Endodermal cell (in vitro differentiated cells): ENCODE measurements around the gene CYP2A7. TPM values are rescaled to one million over a fixed set of nuclear protein-coding genes. Genes with fewer than 3 reads are reported as not detected.
"Not testable (repeated sequence)": the region's sequence is repeated elsewhere in the genome, so short reads cannot be mapped to it uniquely, and the experiment has no call there.

Source experiments
- DNase-seq: peaks from one replicate; pipeline ENCODE4 v3.0.0-alpha.2; 2017
- H3K27ac ChIP-seq: 2 replicates; pipeline ENCODE4 v1.5.1; 2013; ENCODE audit warnings: mild to moderate bottlenecking, low read depth, low read length, moderate library complexity
- H3K27me3 ChIP-seq: 2 replicates; pipeline ENCODE4 v1.6.1; 2013; ENCODE audit warnings: mild to moderate bottlenecking, low read length, moderate library complexity; ENCODE audit not compliant: insufficient read depth, control insufficient read depth, poor library complexity, severe bottlenecking
- H3K36me3 ChIP-seq: 2 replicates; pipeline ENCODE4 v1.7.0; 2013; ENCODE audit warnings: mild to moderate bottlenecking, low read length, moderate library complexity; ENCODE audit not compliant: control insufficient read depth, insufficient read depth
- H3K4me1 ChIP-seq: one replicate; pipeline ENCODE4 v1.7.0; 2013; ENCODE audit warnings: low read length; ENCODE audit not compliant: control insufficient read depth, insufficient read depth
- H3K4me3 ChIP-seq: 2 replicates; pipeline ENCODE4 v1.5.1; 2013; ENCODE audit warnings: mild to moderate bottlenecking, low read length, moderate library complexity
- H3K9ac ChIP-seq: 2 replicates; pipeline ENCODE4 v1.6.1; 2013; ENCODE audit warnings: mild to moderate bottlenecking, low read length, moderate library complexity; ENCODE audit not compliant: poor library complexity, severe bottlenecking; ENCODE audit errors: extremely low read depth
- H3K9me3 ChIP-seq: 2 replicates; pipeline ENCODE4 v1.6.1; 2013; ENCODE audit warnings: mild to moderate bottlenecking, low read length, moderate library complexity; ENCODE audit not compliant: control insufficient read depth
- H3K27ac Mint-ChIP-seq: 2 replicates; pipeline ENCODE4 v1.8.0; 2020; ENCODE audit warnings: mixed read lengths
- H3K27me3 Mint-ChIP-seq: 2 replicates; pipeline ENCODE4 v1.8.0; 2021; ENCODE audit warnings: mild to moderate bottlenecking, mixed read lengths; ENCODE audit not compliant: insufficient read depth
- H3K36me3 Mint-ChIP-seq: 2 replicates; pipeline ENCODE4 v1.8.0; 2020; ENCODE audit warnings: low read depth, mixed read lengths
- H3K4me1 Mint-ChIP-seq: 2 replicates; pipeline ENCODE4 v1.8.0; 2020; ENCODE audit warnings: mixed read lengths
- H3K4me3 Mint-ChIP-seq: 2 replicates; pipeline ENCODE4 v1.8.0; 2020; ENCODE audit warnings: mild to moderate bottlenecking, moderate library complexity, mixed read lengths
- H3K9me3 Mint-ChIP-seq: 2 replicates; pipeline ENCODE4 v1.8.0; 2020; ENCODE audit warnings: mild to moderate bottlenecking, mixed read lengths
- CTCF ChIP-seq: fragments of 200-600 bp; sonication (generic); conservative IDR thresholded peaks from 2 replicates; pipeline ENCODE4 v1.5.0; 2021; ENCODE audit warnings: antibody characterized with exemption, mild to moderate bottlenecking
- WGBS, 2 experiments: methylation state at CpG; one replicate each; pipeline versions ENCODE4 v1.1.5 to v1.1.7; 2013; ENCODE audit warnings: missing lambda C conversion rate in 2 of 2, mixed read lengths in 1 of 2; ENCODE audit not compliant: insufficient coverage in 1 of 2, insufficient read length in 1 of 2; 5-methylcytosine and 5-hydroxymethylcytosine counted together
- total RNA-seq, 2 donors: library from RNA; stranded (reverse); fragmentation: NEBNext Ultra II Directional in 1 of 2; extraction: Animal tissue kit (Norgen Biotek cat#: 25700) in 1 of 2; gene quantifications; 2 replicates in 1 of 2; 3 replicates in 1 of 2; pipeline ENCODE4 v1.2.1, GENCODE V29; 2021

Gene CYP2A7
- total RNA-seq, 2 donors from 2014 or later, result not detected

GRCh38 chr19:40867701-40868100 is 14.3 kb downstream of the CYP2A7 start:
- H3K9me3 Mint-ChIP-seq, result no peaks in the 10 kb centered on the region
- 87 to 92% methylated on average over 5 to 6 of the region's 7 CpGs for WGBS, 2 experiments
- no peak for DNase-seq

GRCh38 chr19:40864739-40865496 is 17.1 kb downstream of the CYP2A7 start:
- not testable (repeated sequence) for H3K27ac ChIP-seq, H3K36me3 ChIP-seq, H3K27ac Mint-ChIP-seq, DNase-seq, H3K36me3 Mint-ChIP-seq, H3K27me3 ChIP-seq, H3K4me1 Mint-ChIP-seq, H3K9me3 Mint-ChIP-seq, H3K4me3 ChIP-seq, H3K9me3 ChIP-seq, H3K4me3 Mint-ChIP-seq, H3K4me1 ChIP-seq, H3K9ac ChIP-seq
- H3K27me3 Mint-ChIP-seq, result peaks cover 49% of the 10 kb centered on the region
- WGBS, 2 experiments, result 75 to 90% methylated on average over 1 to 7 of the region's 9 CpGs

More at GRCh38 chr19:40867701-40868100, 14.3 kb downstream of the CYP2A7 start:
- no peak for TF ChIP-seq CTCF
- no peak overlapping the region for H3K9ac ChIP-seq
- no peaks in the 10 kb centered on the region for H3K27me3 ChIP-seq
- Mint-ChIP-seq H3K4me3 (no peak overlapping the region), H3K4me1 (no peaks in the 10 kb centered on the region), H3K27me3 (peaks cover 56% of the 10 kb centered on the region), H3K36me3 (no peaks in the 10 kb centered on the region), H3K27ac (no peak overlapping the region)
- H3K27ac ChIP-seq, result no peak overlapping the region
- H3K4me1 ChIP-seq, result no peaks in the 10 kb centered on the region
- H3K36me3 ChIP-seq, result no peaks in the 10 kb centered on the region
- H3K4me3 ChIP-seq, result no peak overlapping the region
- peaks cover 3% of the 10 kb centered on the region for H3K9me3 ChIP-seq

GRCh38 chr19:40862785-40863184 is 19.2 kb downstream of the CYP2A7 start:
- no peak overlapping the region for H3K9ac ChIP-seq
- H3K4me1 Mint-ChIP-seq, result no peaks in the 10 kb centered on the region
- no peaks in the 10 kb centered on the region for H3K36me3 Mint-ChIP-seq
- H3K4me3 ChIP-seq, result no peak overlapping the region
- H3K27ac Mint-ChIP-seq, result no peak overlapping the region
- no peaks in the 10 kb centered on the region for H3K4me1 ChIP-seq
- TF ChIP-seq CTCF, result no peak
- 95 to 100% methylated on average over 2 to 4 of the region's 4 CpGs for WGBS, 2 experiments
- peaks cover 4% of the 10 kb centered on the region for H3K27me3 ChIP-seq
- H3K9me3 ChIP-seq, result no peaks in the 10 kb centered on the region
- no peak for DNase-seq
- H3K4me3 Mint-ChIP-seq, result no peak overlapping the region
- H3K9me3 Mint-ChIP-seq, result no peaks in the 10 kb centered on the region
- H3K36me3 ChIP-seq, result no peaks in the 10 kb centered on the region
- H3K27ac ChIP-seq, result no peak overlapping the region
- peaks cover 54% of the 10 kb centered on the region for H3K27me3 Mint-ChIP-seq
